ENCODE measurements around the gene REXO1.
"Not testable (repeated sequence)": the region's sequence is repeated elsewhere in the genome, so short reads cannot be mapped to it uniquely, and the experiment has no call there.

REXO1 gene

GRCh38 chr19:1848399-1849131 lies at the start of gene REXO1:
REXO1 (minus strand) TSS chr19:1848483; CDS start chr19:1848358, 125 bp downstream.
- peak; percentile 67 for DNase-seq

GRCh38 chr19:1896508-1896907 lies 48.2 kb upstream of the REXO1 start:
- DNase-seq = no peak

GRCh38 chr19:1893791-1894190 lies 45.5 kb upstream of the REXO1 start:
- no peak for DNase-seq

GRCh38 chr19:1889907-1890306 lies 41.6 kb upstream of the REXO1 start:
- no peak for DNase-seq

GRCh38 chr19:1888385-1888784 lies 40.1 kb upstream of the REXO1 start:
- no peak for DNase-seq

GRCh38 chr19:1886360-1886759 lies 38.1 kb upstream of the REXO1 start:
- not testable (repeated sequence) for DNase-seq

GRCh38 chr19:1885398-1886119 lies 37.3 kb upstream of the REXO1 start, which contains the start of gene ABHD17A:
ABHD17A (minus strand) TSS chr19:1885496; CDS start chr19:1881566, 3,930 bp downstream.
- DNase-seq = peak; percentile 64

- no peak for DNase-seq
Measured at GRCh38 chr19:1884719-1885334, 36.5 kb upstream of the REXO1 start.

GRCh38 chr19:1884291-1884718 lies 36.0 kb upstream of the REXO1 start:
- no peak for DNase-seq

GRCh38 chr19:1883784-1884183 lies 35.5 kb upstream of the REXO1 start:
- no peak for DNase-seq

GRCh38 chr19:1882786-1883692 lies 34.8 kb upstream of the REXO1 start:
- DNase-seq = no peak

- DNase-seq = no peak
Measured at GRCh38 chr19:1882089-1882785, 34.0 kb upstream of the REXO1 start.

- not testable (repeated sequence) for DNase-seq
Measured at GRCh38 chr19:1881393-1882088, 33.3 kb upstream of the REXO1 start.

- no peak for DNase-seq
Measured at GRCh38 chr19:1880611-1881392, 32.5 kb upstream of the REXO1 start.

GRCh38 chr19:1879982-1880381 lies 31.7 kb upstream of the REXO1 start:
- DNase-seq = not testable (repeated sequence)

GRCh38 chr19:1878583-1878982 lies 30.3 kb upstream of the REXO1 start:
- not testable (repeated sequence) for DNase-seq

- DNase-seq = not testable (repeated sequence)
Measured at GRCh38 chr19:1877280-1877660, 29.0 kb upstream of the REXO1 start.

- DNase-seq = not testable (repeated sequence)
Measured at GRCh38 chr19:1876496-1877279, 28.4 kb upstream of the REXO1 start.

- peak; percentile 37 for DNase-seq
Measured at GRCh38 chr19:1875646-1876495, 27.6 kb upstream of the REXO1 start.

All from NCI-H524 treated with DMSO at 0.1 percent for 48 hours (cell line).